LNCaP clone FGC (cell line): ENCODE measurements around the gene VWA3B.
A peak's percentile ranks its signal among the peaks of the same experiment; 100 is the strongest.
"Not testable (repeated sequence)": the region's sequence is repeated elsewhere in the genome, so short reads cannot be mapped to it uniquely, and the experiment has no call there.

Source experiments
- DNase-seq: peaks from one replicate; pipeline ENCODE4 v3.0.0-alpha.2; 2011; ENCODE audit warnings: low read depth
- H3K4me3 ChIP-seq: 2 replicates; pipeline ENCODE4 v1.5.1; 2011; ENCODE audit warnings: mild to moderate bottlenecking, low read depth, low read length, control low read depth
- CTCF ChIP-seq: IDR thresholded peaks from 2 replicates; pipeline ENCODE4 v1.5.1; 2012; ENCODE audit warnings: mild to moderate bottlenecking; ENCODE audit not compliant: control insufficient read depth, insufficient read depth; ENCODE audit errors: extremely low read depth

The VWA3B gene

DNA sequence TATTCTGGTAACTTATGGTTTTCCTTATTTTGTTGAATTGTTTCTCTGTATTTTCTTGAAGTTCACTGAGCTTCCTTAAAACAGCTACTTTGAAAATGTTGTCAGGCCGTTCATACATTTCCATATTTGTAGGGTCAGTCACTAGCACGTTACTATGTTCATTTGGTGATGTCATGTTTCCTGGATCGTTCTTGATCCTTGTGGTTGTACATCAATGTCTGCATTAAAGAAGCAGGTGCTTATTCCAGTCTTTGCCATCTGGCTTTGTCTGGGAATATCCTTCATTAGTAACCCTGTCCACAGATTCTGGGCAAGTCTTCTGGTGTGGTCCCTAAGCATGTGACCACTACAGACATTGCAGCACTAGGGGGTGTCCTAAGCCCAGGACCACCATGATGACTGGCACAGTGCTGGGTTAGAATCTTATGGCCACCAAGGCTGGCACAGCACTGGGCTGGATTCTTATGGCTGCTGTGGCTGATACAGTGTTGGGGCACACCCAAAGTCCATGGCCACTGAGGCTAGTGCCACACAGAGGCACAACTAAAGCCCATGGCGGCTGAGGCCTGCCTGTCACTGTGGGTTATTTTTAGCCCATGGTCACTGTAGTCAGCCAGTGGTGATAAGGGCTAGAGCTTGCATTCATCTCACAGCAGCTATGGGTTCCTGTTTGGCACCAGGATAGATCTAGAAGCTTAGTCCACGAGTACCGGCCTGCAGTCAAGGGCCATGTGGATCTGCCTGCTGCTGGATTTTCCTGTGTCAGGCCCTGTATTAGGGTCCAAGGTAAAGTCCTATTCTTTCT lies 13.2 kb downstream of the VWA3B start:
- no peak for TF ChIP-seq CTCF
- no peak overlapping the region for H3K4me3 ChIP-seq
- DNase-seq = no peak

GRCh38 chr2:98102315-98102714 lies 15.3 kb downstream of the VWA3B start:
- H3K4me3 ChIP-seq, DNase-seq: not testable (repeated sequence)

DNA sequence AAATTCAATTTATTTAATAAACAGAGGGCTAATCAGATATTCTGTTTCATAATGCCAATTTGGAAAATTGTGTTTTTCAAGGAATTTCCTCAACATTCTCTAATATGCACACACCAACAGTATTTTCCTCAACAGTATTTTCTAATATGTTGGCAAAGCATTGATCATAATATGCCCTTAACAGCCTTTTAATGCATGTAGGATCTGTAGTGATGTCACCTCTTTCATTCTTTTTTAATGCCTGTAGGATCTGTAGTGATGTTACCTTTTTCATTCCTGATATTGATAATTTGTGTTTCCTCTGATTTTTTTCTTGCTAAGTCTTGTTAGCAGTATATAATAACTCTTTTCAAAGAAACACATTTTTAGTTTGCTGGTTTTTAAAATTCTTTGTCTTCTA lies 15.9 kb downstream of the VWA3B start:
- H3K4me3 ChIP-seq = no peak overlapping the region
- no peak for TF ChIP-seq CTCF
- DNase-seq = no peak

GRCh38 chr2:98108110-98108509 lies 21.1 kb downstream of the VWA3B start:
- no peak overlapping the region for H3K4me3 ChIP-seq
- TF ChIP-seq CTCF = no peak
- DNase-seq = peak; percentile 87

- no peak overlapping the region for H3K4me3 ChIP-seq
- no peak for TF ChIP-seq CTCF
- no peak for DNase-seq
Measured at GRCh38 chr2:98110741-98111140, 23.8 kb downstream of the VWA3B start.

- no peak for DNase-seq
- no peak for TF ChIP-seq CTCF
- H3K4me3 ChIP-seq = no peak overlapping the region
Measured at GRCh38 chr2:98114643-98115330, 27.8 kb downstream of the VWA3B start.

GRCh38 chr2:98118161-98118560 lies 31.2 kb downstream of the VWA3B start:
- TF ChIP-seq CTCF = no peak
- no peak overlapping the region for H3K4me3 ChIP-seq
- no peak for DNase-seq
